Measurements from ENCODE around the gene ARHGAP26.

ARHGAP26 gene

DNA sequence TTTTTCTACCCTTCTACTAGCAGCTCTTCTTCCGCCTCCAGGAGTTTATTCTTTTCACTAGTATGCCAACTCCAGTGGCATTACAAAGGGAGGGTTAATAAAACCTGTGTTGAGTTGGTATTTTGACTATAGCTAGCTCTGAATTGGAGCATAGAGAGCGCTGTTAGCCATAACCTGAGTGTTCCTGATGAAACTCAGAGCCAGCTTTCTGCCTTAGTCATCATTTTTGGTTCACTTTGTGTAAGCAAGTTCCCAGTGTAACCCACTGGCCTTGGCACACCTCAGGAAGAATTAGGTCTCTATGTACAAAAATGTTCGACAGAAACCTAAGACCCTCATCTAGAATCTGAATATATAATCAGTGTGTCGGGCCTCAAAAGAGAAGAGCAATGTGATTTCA lies 394.4 kb downstream of the ARHGAP26 start:
- peak; percentile 32 for DNase-seq (ENCODE audit: low spot score)

DNA sequence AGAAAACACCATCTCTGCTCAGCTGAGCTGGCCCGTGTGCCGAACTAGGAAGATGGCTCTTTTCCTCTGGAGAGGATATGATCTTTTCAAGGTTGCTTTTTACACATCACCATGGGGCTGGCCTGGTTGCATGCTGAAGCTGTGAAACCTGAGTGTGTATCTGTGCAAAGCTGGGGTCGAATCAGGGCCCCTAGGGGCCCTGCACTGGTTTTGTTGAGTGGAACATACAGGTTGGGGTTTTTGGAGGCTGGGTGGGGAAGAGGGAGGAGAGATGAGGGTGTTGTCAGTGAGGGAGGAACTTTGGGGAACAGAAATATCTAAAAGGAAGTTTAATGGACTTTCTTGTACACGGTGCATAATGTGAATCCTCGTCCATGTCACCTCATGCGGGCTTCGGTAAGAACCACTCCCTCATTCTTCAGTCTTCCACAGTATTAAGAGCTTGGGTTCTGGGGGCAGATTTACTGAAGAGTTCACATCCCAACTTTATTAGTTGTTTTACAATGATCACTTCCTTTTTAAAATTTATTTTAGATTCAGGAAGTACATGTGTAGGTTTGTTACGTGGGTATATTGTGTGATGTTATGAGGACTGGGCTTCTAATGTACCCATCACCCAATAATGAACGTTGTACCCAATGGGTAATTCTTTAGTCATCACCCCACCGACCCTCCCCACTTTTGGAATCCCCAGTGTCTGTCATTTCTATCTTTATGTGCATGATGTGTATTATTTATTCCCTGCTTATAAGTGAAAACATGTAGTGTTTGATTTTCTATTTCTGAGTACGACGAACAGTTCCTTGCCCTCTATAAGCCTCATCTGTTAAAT lies 395.1 kb downstream of the ARHGAP26 start:
- no peak for DNase-seq (ENCODE audit: low spot score)

DNA sequence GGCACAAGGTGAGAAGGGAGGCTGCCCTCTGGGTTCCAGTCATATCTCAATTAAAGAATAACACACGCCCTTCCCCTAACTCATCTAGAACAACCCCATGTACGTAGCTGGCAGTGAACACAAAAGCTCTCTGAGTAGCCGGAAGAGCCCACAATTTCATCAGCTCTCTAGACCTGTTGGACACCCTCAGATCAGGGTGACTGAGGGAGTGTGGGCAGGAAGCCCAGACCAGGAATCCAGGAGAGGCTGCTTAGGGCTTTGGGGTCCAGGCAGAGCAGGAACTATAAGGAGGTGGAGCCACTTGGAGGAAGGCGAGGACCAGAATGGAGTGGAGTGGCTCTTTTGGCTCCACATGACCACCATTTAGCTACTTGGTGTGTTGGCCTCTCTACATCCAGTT lies 395.9 kb downstream of the ARHGAP26 start:
- DNase-seq (ENCODE audit: low spot score), result no peak

- no peak for DNase-seq (ENCODE audit: low spot score)
These were observed 396.7 kb downstream of the ARHGAP26 start for GRCh38 chr5:143166661-143167420.

DNA sequence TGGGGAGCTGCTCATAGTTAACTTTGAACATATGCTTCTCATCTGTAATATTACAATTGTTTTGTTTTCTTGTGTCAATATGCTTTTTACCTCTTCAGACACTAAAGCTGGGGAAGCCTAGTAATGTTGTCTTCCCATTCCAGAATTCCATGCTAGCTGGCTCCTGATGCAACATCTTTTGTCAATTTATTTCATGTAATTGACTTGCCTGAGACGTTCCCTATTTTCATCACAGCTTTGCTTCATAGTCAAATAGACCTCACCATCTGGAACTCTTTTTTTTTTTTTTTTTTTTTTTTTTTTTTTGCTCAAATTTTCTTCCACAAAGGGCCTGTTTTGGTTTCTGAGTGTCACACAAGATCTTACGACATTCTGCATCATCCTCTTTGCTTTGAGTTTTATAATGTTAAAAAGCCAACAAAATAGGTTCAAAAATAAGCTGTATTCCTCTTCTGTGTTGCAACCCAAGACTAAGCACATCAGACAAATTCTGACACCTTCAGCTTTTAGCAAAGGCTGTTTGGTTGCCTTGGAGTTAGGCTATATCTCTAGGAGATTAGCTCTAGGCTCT lies 398.1 kb downstream of the ARHGAP26 start:
- no peak for DNase-seq (ENCODE audit: low spot score)

GRCh38 chr5:143168921-143169810 lies 399.0 kb downstream of the ARHGAP26 start:
- DNase-seq (ENCODE audit: low spot score), result no peak

GRCh38 chr5:143170104-143170503 lies 399.9 kb downstream of the ARHGAP26 start:
- DNase-seq (ENCODE audit: low spot score), result peak; percentile 15

DNA sequence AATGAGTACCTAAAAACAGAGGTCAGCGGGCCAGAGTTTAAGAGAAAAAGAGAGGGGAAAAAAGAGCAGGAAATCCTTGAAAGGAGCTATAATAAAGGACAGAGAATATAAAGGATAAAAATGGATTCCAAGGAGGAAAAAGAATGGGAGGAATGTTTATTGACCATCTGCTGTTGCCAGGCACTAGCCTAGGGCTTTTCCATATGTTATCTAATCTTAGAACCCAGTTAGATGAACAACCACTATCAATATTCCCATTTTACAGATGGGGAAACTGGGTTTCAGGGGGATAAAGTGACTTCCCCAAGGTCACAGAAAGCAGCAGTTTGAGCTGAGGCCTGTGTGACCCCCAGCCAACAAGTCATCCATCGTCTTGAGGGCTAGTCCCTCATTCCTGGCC lies 400.8 kb downstream of the ARHGAP26 start:
- DNase-seq (ENCODE audit: low spot score), result no peak

DNA sequence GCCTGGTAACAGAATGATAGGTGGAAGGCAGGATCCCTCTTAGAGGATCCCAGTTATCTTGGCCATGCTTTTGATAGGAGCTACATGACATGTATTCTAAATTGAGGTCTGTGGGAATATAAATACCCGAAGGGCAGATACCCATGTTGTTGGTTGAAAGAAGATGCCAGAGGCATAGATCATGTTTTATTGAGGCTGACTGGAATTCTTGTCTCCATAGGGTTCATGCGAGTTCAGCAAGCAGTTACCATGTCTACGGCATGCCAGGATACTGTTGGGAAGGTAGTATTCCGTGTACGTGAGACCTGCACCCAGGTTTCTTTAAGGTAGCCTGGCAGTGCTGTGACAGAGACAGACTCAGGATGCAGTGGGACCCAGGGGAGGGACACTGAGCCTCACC lies 402.6 kb downstream of the ARHGAP26 start:
- no peak for DNase-seq (ENCODE audit: low spot score)

GRCh38 chr5:143173139-143173889 lies 403.1 kb downstream of the ARHGAP26 start:
- DNase-seq (ENCODE audit: low spot score), result no peak

DNA sequence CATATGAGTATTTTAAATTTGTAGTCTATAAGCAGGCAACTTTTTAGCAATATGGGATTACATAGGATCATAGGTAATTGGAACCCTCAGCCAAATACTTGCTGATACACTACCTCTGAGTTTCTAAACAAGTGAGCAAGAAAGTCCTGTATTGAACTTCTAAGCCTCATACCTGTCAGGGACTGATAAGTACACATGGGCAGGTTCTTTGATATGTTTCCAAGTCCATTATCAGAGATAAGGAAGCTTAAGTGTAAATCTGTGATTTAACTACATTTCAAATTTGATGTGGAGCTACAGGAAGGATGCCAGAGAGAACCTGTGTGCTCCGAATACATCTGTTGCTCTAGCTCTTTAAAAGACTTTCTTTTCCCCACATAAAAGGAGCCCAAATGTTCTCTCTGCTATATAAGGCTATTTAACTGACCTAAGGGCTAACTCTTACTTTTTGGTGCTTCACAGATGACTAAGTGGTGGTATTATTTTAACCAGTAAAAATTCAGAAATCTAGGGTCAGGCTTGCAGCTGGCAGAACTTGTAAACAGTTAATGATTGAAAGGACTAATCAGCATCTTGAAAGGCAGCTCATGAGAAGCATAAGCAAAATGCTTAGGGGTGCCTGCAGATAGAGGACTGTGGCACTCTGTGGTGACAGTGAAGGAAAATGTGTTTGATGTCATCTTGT lies 404.7 kb downstream of the ARHGAP26 start:
- no peak for DNase-seq (ENCODE audit: low spot score)

GRCh38 chr5:143176048-143176447 lies 405.9 kb downstream of the ARHGAP26 start:
- DNase-seq (ENCODE audit: low spot score), result no peak

DNA sequence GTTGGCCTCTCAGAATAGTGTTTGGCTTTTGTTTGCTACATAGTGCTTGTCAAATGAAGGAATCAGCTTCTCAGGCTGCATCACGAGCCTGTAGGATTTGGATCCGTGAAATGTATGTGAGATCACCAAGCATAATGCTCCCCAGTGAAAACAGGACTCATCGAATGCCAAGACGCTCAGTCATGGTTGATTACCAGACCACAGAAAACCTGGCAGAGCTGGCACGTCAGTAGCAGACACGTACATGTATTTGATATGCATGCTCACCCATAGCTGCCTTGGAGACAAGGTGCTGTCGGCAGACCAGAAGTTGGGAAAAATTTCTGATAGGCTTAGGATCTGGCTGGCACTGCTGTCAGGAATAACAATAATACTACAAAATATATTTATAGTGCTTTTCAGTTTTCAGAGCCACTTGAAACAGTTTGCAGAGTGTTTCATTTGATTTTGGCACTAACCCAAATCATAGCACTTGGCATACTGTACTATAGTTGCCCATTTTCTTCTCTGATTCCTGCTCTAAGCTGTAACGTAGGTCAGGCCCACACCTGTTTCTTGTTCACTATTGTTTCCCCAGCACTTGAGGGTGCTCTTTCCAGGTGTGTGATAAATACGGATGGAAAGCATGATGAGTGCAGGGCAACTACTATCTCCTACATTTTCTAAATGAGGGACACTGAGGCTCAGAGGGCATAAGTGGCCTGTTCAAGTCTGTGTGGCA lies 407.2 kb downstream of the ARHGAP26 start:
- DNase-seq (ENCODE audit: low spot score), result no peak

DNA sequence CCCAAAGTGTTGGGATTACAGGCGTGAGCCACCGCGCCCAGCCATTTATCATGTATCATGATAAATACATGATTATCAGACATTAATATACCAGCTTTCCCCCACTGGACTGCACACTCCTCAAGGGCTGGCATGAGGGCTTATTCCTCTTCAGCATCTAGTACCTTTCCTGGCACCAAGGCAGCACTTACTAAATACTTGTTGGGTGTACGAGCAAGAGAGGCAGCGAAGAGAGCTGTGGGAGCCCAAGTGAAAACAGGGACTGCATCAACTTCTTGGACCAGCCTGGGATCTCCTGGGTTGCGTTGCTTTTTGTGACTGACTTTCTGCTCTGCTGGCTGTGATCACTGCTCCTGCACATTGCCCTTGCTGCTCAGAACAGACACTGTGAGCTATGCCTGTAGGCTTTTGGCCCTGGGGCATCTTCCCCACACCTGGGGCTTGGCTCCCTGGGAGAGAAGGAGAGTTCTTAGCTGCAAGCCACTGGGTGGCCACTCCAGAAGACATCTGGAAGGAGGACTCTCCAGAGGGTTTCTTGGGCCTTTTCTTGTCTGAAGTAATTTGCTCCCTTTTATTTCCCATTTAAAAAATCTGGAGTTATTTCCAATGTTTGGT lies 409.1 kb downstream of the ARHGAP26 start:
- DNase-seq (ENCODE audit: low spot score), result no peak

- no peak for DNase-seq (ENCODE audit: low spot score)
These were observed 410.6 kb downstream of the ARHGAP26 start for GRCh38 chr5:143180751-143181150.

DNA sequence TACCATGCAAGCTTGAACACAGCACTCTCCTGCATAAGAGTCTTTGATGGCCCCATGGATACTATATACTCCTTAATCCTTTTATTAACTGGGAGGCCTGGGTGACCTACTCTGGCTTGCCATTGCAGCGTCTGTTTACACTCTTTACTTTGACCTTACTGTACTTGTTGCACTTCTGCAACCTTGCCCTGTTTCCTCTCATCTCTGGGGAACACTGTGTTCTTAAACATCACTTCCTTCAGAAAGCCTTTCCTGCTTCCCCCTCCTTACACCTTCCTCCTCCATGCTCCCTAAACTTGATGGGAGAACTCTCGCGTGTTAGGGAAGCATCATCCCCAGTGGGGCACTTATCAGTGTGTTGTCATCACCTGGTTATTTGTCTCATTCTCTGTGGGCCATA lies 411.0 kb downstream of the ARHGAP26 start:
- DNase-seq (ENCODE audit: low spot score), result no peak

DNA sequence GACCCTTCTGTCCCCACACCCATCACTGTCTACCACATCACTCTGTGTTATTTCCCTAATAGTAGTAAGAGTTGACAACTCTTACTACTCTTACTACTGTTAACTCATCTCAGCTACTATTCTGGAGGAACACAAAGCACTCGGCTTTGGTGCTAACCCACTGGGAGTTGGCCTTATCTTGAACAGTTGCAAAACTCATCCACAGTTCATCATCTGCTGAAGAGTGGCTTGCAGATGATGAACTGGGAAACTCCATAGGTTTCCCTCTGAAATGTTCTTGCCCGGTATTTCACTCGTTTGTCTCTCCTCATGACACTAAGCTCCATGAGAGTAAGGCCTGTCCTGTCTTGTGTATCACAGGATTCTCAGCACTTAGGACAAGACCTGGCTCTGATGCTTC lies 411.9 kb downstream of the ARHGAP26 start:
- no peak for DNase-seq (ENCODE audit: low spot score)

GRCh38 chr5:143182901-143183820 lies 413.0 kb downstream of the ARHGAP26 start:
- DNase-seq (ENCODE audit: low spot score), result peak; percentile 14

Measured in hematopoietic multipotent progenitor cell treated with erythropoietin and hydrocortisone succinate and interleukin-3 and kit ligand, for 17 days (in vitro differentiated cells).